ENCODE results near the gene GALNT2. TPM values are rescaled to one million over a fixed set of nuclear protein-coding genes. Genes with fewer than 3 reads are reported as not detected.

Gene GALNT2
- total and polyA plus RNA-seq, 2 experiments from 2014 or later: 96.7 to 143 TPM

GRCh38 chr1:230236301-230237008 is 169.4 kb downstream of the GALNT2 start:
- H3K79me2 ChIP-seq: no peaks in the 10 kb centered on the region
- H3K9me3 ChIP-seq (ENCODE audit: low read depth): no peaks in the 10 kb centered on the region
- H3K36me3 ChIP-seq (replicated peaks; ENCODE audit: insufficient read depth, low read depth): no peaks in the 10 kb centered on the region
- no peak overlapping the region for H3K27ac ChIP-seq
- no peak overlapping the region for H3K4me2 ChIP-seq
- WGBS (ENCODE audit: low lambda C conversion rate, missing lambda C conversion rate): 80% methylated on average over 11 of the region's 11 CpGs
- TF ChIP-seq, protein P1, sequence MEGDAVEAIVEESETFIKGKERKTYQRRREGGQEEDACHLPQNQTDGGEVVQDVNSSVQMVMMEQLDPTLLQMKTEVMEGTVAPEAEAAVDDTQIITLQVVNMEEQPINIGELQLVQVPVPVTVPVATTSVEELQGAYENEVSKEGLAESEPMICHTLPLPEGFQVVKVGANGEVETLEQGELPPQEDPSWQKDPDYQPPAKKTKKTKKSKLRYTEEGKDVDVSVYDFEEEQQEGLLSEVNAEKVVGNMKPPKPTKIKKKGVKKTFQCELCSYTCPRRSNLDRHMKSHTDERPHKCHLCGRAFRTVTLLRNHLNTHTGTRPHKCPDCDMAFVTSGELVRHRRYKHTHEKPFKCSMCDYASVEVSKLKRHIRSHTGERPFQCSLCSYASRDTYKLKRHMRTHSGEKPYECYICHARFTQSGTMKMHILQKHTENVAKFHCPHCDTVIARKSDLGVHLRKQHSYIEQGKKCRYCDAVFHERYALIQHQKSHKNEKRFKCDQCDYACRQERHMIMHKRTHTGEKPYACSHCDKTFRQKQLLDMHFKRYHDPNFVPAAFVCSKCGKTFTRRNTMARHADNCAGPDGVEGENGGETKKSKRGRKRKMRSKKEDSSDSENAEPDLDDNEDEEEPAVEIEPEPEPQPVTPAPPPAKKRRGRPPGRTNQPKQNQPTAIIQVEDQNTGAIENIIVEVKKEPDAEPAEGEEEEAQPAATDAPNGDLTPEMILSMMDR (IDR thresholded peaks at IDR 0.05; ENCODE audit: poor library complexity): no peak
- TF ChIP-seq EZH2phosphoT487 (IDR thresholded peaks at IDR 0.05; ENCODE audit: low read depth, severe bottlenecking, unreplicated experiment): no peak
- TF ChIP-seq EZH2 (IDR thresholded peaks at IDR 0.05; ENCODE audit: borderline replicate concordance): no peak
- no peaks in the 10 kb centered on the region for H4K20me1 ChIP-seq (ENCODE audit: insufficient read depth, poor library complexity, severe bottlenecking)
- no peaks in the 10 kb centered on the region for H3K9me2 ChIP-seq (replicated peaks; ENCODE audit: insufficient read depth)
- H3K4me1 ChIP-seq (ENCODE audit: insufficient read depth): no peaks in the 10 kb centered on the region
- H3K4me3 ChIP-seq: no peak overlapping the region
- H3K27me3 ChIP-seq: no peaks in the 10 kb centered on the region
- no peak overlapping the region for H2AFZ ChIP-seq
- no peak for DNase-seq (ENCODE audit: low spot score)

- no peaks in the 10 kb centered on the region for H4K20me1 ChIP-seq (ENCODE audit: insufficient read depth, poor library complexity, severe bottlenecking)
- no peaks in the 10 kb centered on the region for H3K9me3 ChIP-seq (ENCODE audit: low read depth)
- TF ChIP-seq, protein P1 (IDR thresholded peaks at IDR 0.05; ENCODE audit: poor library complexity): no peak
- TF ChIP-seq EZH2 (IDR thresholded peaks at IDR 0.05; ENCODE audit: borderline replicate concordance) (no peak), EZH2phosphoT487 (IDR thresholded peaks at IDR 0.05; ENCODE audit: low read depth, severe bottlenecking, unreplicated experiment) (no peak)
- H3K9me2 ChIP-seq (replicated peaks; ENCODE audit: insufficient read depth): no peaks in the 10 kb centered on the region
- no peak overlapping the region for H3K4me3 ChIP-seq
- no peak for DNase-seq (ENCODE audit: low spot score)
- H3K4me1 ChIP-seq (ENCODE audit: insufficient read depth): no peaks in the 10 kb centered on the region
- H3K27me3 ChIP-seq: no peaks in the 10 kb centered on the region
- H3K4me2 ChIP-seq: no peak overlapping the region
- H3K27ac ChIP-seq: no peak overlapping the region
- no peak overlapping the region for H2AFZ ChIP-seq
- no peaks in the 10 kb centered on the region for H3K36me3 ChIP-seq (replicated peaks; ENCODE audit: insufficient read depth, low read depth)
- 52% methylated on average over 3 of the region's 3 CpGs for WGBS (ENCODE audit: low lambda C conversion rate, missing lambda C conversion rate)
- H3K79me2 ChIP-seq: no peaks in the 10 kb centered on the region
These were observed 170.0 kb downstream of the GALNT2 start for GRCh38 chr1:230237009-230237370.

GRCh38 chr1:230237805-230238204 is 170.8 kb downstream of the GALNT2 start:
- no peak for DNase-seq (ENCODE audit: low spot score)
- Histone ChIP-seq H3K4me2 (no peak overlapping the region), H3K27ac (no peak overlapping the region), H3K36me3 (replicated peaks; ENCODE audit: insufficient read depth, low read depth) (no peaks in the 10 kb centered on the region), H3K9me2 (replicated peaks; ENCODE audit: insufficient read depth) (no peaks in the 10 kb centered on the region), H2AFZ (no peak overlapping the region), H3K79me2 (no peaks in the 10 kb centered on the region), H3K4me1 (ENCODE audit: insufficient read depth) (no peaks in the 10 kb centered on the region), H3K4me3 (no peak overlapping the region), H3K9me3 (ENCODE audit: low read depth) (no peaks in the 10 kb centered on the region), H3K27me3 (no peaks in the 10 kb centered on the region), H4K20me1 (ENCODE audit: insufficient read depth, poor library complexity, severe bottlenecking) (no peaks in the 10 kb centered on the region)
- WGBS (ENCODE audit: low lambda C conversion rate, missing lambda C conversion rate): 96% methylated on average over 5 of the region's 5 CpGs
- no peak for TF ChIP-seq EZH2 (IDR thresholded peaks at IDR 0.05; ENCODE audit: borderline replicate concordance)
- TF ChIP-seq, protein P1 (IDR thresholded peaks at IDR 0.05; ENCODE audit: poor library complexity): no peak
- TF ChIP-seq EZH2phosphoT487 (IDR thresholded peaks at IDR 0.05; ENCODE audit: low read depth, severe bottlenecking, unreplicated experiment): no peak
